ENCODE data around the gene MCF2L.
"Not testable (repeated sequence)": the region's sequence is repeated elsewhere in the genome, so short reads cannot be mapped to it uniquely, and the experiment has no call there.

Gene MCF2L

GRCh38 chr13:113028336-113029060 is 59.5 kb downstream of the MCF2L start:
- DNase-seq = no peak

- DNase-seq = no peak
Observed at GRCh38 chr13:113029061-113029445, 60.0 kb downstream of the MCF2L start.

GRCh38 chr13:113029487-113030258 is 60.7 kb downstream of the MCF2L start:
- peak in 15 of 58 donors; percentile 14 to 77 (median 34) for DNase-seq

- DNase-seq = not testable (repeated sequence)
Observed at GRCh38 chr13:113030259-113030640, 61.2 kb downstream of the MCF2L start.

GRCh38 chr13:113031465-113031864 is 62.5 kb downstream of the MCF2L start:
- no peak for DNase-seq

GRCh38 chr13:113032291-113032690 is 63.3 kb downstream of the MCF2L start:
- DNase-seq = no peak

GRCh38 chr13:113033054-113033850 is 64.2 kb downstream of the MCF2L start:
- DNase-seq = no peak

- DNase-seq = peak in 34 of 58 donors; percentile 8 to 66 (median 42)
Observed at GRCh38 chr13:113034451-113035212, 65.6 kb downstream of the MCF2L start.

GRCh38 chr13:113035213-113035800 is 66.3 kb downstream of the MCF2L start:
- DNase-seq = no peak

- no peak for DNase-seq
Observed at GRCh38 chr13:113036401-113036800, 67.4 kb downstream of the MCF2L start.

GRCh38 chr13:113040031-113040430 is 71.0 kb downstream of the MCF2L start:
- DNase-seq = no peak

GRCh38 chr13:113040597-113041292 is 71.7 kb downstream of the MCF2L start:
- DNase-seq = peak in 33 of 58 donors; percentile 15 to 86 (median 72)

GRCh38 chr13:113041293-113041690 is 72.3 kb downstream of the MCF2L start:
- peak in 53 of 58 donors; percentile 20 to 96 (median 77) for DNase-seq

GRCh38 chr13:113041896-113042295 is 72.9 kb downstream of the MCF2L start:
- peak in 1 of 58 donors; percentile 59 for DNase-seq

- no peak for DNase-seq
Observed at GRCh38 chr13:113042456-113042855, 73.4 kb downstream of the MCF2L start.

- no peak for DNase-seq
Observed at GRCh38 chr13:113043001-113043630, 74.1 kb downstream of the MCF2L start.

GRCh38 chr13:113043931-113044330 is 74.9 kb downstream of the MCF2L start:
- peak in 1 of 58 donors; percentile 41 for DNase-seq

- DNase-seq = peak in 56 of 58 donors; percentile 37 to 93 (median 80)
Observed at GRCh38 chr13:113044391-113045114, 75.5 kb downstream of the MCF2L start.

Data from anterior cingulate cortex (tissue), 58 donors.